ENCODE data around the gene DBNL. TPM values are rescaled to one million over a fixed set of nuclear protein-coding genes. Genes with fewer than 3 reads are reported as not detected.

Gene DBNL
- total and polyA plus RNA-seq, 2 experiments from 2014 or later: 81.8 to 91.1 TPM

GRCh38 chr7:44080686-44081265 is 36.3 kb downstream of the DBNL start:
- H3K36me3 ChIP-seq (replicated peaks; ENCODE audit: insufficient read depth, low read depth): no peaks in the 10 kb centered on the region
- WGBS (ENCODE audit: low lambda C conversion rate, missing lambda C conversion rate): 92% methylated on average over 11 of the region's 11 CpGs

GRCh38 chr7:44081266-44081748 is 36.8 kb downstream of the DBNL start:
- H3K27me3 ChIP-seq: no peaks in the 10 kb centered on the region
- H3K27ac ChIP-seq: peak overlapping the region; percentile 88
- H3K4me2 ChIP-seq: peak overlapping the region; percentile 86
- H3K79me2 ChIP-seq: peaks cover 9% of the 10 kb centered on the region
- no peaks in the 10 kb centered on the region for H4K20me1 ChIP-seq (ENCODE audit: insufficient read depth, poor library complexity, severe bottlenecking)
- H3K36me3 ChIP-seq (replicated peaks; ENCODE audit: insufficient read depth, low read depth): no peaks in the 10 kb centered on the region
- H3K4me3 ChIP-seq: no peak overlapping the region
- H2AFZ ChIP-seq: no peak overlapping the region
- no peaks in the 10 kb centered on the region for H3K9me2 ChIP-seq (replicated peaks; ENCODE audit: insufficient read depth)
- DNase-seq (ENCODE audit: low spot score): no peak
- 71% methylated on average over 9 of the region's 9 CpGs for WGBS (ENCODE audit: low lambda C conversion rate, missing lambda C conversion rate)
- H3K9me3 ChIP-seq (ENCODE audit: low read depth): no peaks in the 10 kb centered on the region
- TF ChIP-seq CTCF (IDR thresholded peaks at IDR 0.05; ENCODE audit: poor library complexity) (no peak), EZH2 (IDR thresholded peaks at IDR 0.05; ENCODE audit: borderline replicate concordance) (no peak), EZH2phosphoT487 (IDR thresholded peaks at IDR 0.05; ENCODE audit: low read depth, severe bottlenecking, unreplicated experiment) (no peak)
- H3K4me1 ChIP-seq (ENCODE audit: insufficient read depth): peaks cover 6% of the 10 kb centered on the region

More at GRCh38 chr7:44080686-44081265, 36.3 kb downstream of the DBNL start:
- no peak for DNase-seq (ENCODE audit: low spot score)
- Histone ChIP-seq H3K27me3 (no peaks in the 10 kb centered on the region), H3K9me3 (ENCODE audit: low read depth) (no peaks in the 10 kb centered on the region), H2AFZ (no peak overlapping the region), H3K4me2 (peak overlapping the region; percentile 86), H3K79me2 (peaks cover 9% of the 10 kb centered on the region), H3K27ac (no peak overlapping the region), H3K4me3 (no peak overlapping the region), H3K9me2 (replicated peaks; ENCODE audit: insufficient read depth) (no peaks in the 10 kb centered on the region), H3K4me1 (ENCODE audit: insufficient read depth) (peaks cover 6% of the 10 kb centered on the region), H4K20me1 (ENCODE audit: insufficient read depth, poor library complexity, severe bottlenecking) (no peaks in the 10 kb centered on the region)
- TF ChIP-seq EZH2 (IDR thresholded peaks at IDR 0.05; ENCODE audit: borderline replicate concordance) (no peak), CTCF (IDR thresholded peaks at IDR 0.05; ENCODE audit: poor library complexity) (no peak), EZH2phosphoT487 (IDR thresholded peaks at IDR 0.05; ENCODE audit: low read depth, severe bottlenecking, unreplicated experiment) (no peak)

- under 1% methylated on average over 24 of the region's 54 CpGs for WGBS (ENCODE audit: low lambda C conversion rate, missing lambda C conversion rate)
Observed at GRCh38 chr7:44082541-44083207, 38.2 kb downstream of the DBNL start.

More at GRCh38 chr7:44082541-44083207, 38.2 kb downstream of the DBNL start:
- H3K79me2 ChIP-seq: peaks cover 9% of the 10 kb centered on the region
- TF ChIP-seq EZH2phosphoT487 (IDR thresholded peaks at IDR 0.05; ENCODE audit: low read depth, severe bottlenecking, unreplicated experiment) (no peak), CTCF (IDR thresholded peaks at IDR 0.05; ENCODE audit: poor library complexity) (no peak), EZH2 (IDR thresholded peaks at IDR 0.05; ENCODE audit: borderline replicate concordance) (no peak)
- no peaks in the 10 kb centered on the region for H3K9me2 ChIP-seq (replicated peaks; ENCODE audit: insufficient read depth)
- H3K27ac ChIP-seq: peak overlapping the region; percentile 55
- peak overlapping the region; percentile 28 for H2AFZ ChIP-seq
- peak; percentile 99 for DNase-seq (ENCODE audit: low spot score)
- no peaks in the 10 kb centered on the region for H4K20me1 ChIP-seq (ENCODE audit: insufficient read depth, poor library complexity, severe bottlenecking)
- peak overlapping the region; percentile 20 for H3K4me3 ChIP-seq
- no peaks in the 10 kb centered on the region for H3K36me3 ChIP-seq (replicated peaks; ENCODE audit: insufficient read depth, low read depth)
- H3K4me2 ChIP-seq: peak overlapping the region; percentile 71
- no peaks in the 10 kb centered on the region for H3K9me3 ChIP-seq (ENCODE audit: low read depth)
- H3K27me3 ChIP-seq: no peaks in the 10 kb centered on the region
- H3K4me1 ChIP-seq (ENCODE audit: insufficient read depth): peaks cover 6% of the 10 kb centered on the region
